T-helper 17 cell (primary cell): ENCODE measurements around the gene SCARB1. TPM values are rescaled to one million over a fixed set of nuclear protein-coding genes. Genes with fewer than 3 reads are reported as not detected.
A peak's percentile ranks its signal among the peaks of the same experiment; 100 is the strongest.

ENCODE experiments used
- ATAC-seq: fragments of 150-1000 bp; cut with Tn5 transposase; 2 replicates; pipeline ENCODE4 v1.10.0; 2021; ENCODE audit warnings: mild to moderate bottlenecking, moderate library complexity
- DNase-seq, 3 donors: peaks; one replicate each; pipeline versions ENCODE4 v3.0.0 to v3.0.0-alpha.2; 2020 to 2021
- H3K9me3 ChIP-seq: one replicate; pipeline ENCODE4 v1.7.0; 2013; ENCODE audit warnings: low read length, mild to moderate bottlenecking; ENCODE audit not compliant: control insufficient read depth, poor library complexity, severe bottlenecking
- H3K27ac Mint-ChIP-seq: one replicate; pipeline ENCODE4 v1.8.0; 2022; ENCODE audit warnings: mild to moderate bottlenecking, moderate library complexity, mixed read lengths
- H3K27me3 Mint-ChIP-seq: one replicate; pipeline ENCODE4 v1.8.0; 2022; ENCODE audit warnings: mixed read lengths
- H3K36me3 Mint-ChIP-seq: one replicate; pipeline ENCODE4 v1.8.0; 2022; ENCODE audit warnings: low read depth, mixed read lengths
- H3K4me1 Mint-ChIP-seq: one replicate; pipeline ENCODE4 v1.8.0; 2022; ENCODE audit warnings: mild to moderate bottlenecking, mixed read lengths
- H3K4me3 Mint-ChIP-seq: one replicate; pipeline ENCODE4 v1.8.0; 2022; ENCODE audit warnings: mild to moderate bottlenecking, moderate library complexity, mixed read lengths
- total RNA-seq, 4 donors: library from RNA in 2 of 4; stranded (reverse) in 2 of 4; gene quantifications; one replicate each; pipeline ENCODE4 v1.2.3 and lab custom pipeline; 2022 to 2026

SCARB1 gene
- total RNA-seq, 2 donors from 2014 or later: 1.3 to 1.7 TPM

DNA sequence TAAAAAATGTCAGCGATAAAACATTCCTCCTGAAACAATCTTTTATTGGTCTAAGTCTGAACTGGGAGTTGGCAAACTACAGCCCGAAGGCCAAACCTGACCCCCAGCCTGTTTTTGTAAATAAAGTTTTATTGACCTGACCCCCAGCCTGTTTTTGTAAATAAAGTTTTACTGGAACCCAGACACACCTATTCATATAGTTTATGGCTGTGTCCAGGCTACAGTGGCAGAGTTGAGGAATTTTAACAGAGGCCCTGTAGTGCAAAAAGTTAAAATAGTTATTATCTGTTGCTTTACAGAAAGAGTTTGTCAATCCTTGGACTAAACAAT, 12.1 kb upstream of the SCARB1 start:
- peaks cover 3% of the 10 kb centered on the region for H3K36me3 Mint-ChIP-seq

DNA sequence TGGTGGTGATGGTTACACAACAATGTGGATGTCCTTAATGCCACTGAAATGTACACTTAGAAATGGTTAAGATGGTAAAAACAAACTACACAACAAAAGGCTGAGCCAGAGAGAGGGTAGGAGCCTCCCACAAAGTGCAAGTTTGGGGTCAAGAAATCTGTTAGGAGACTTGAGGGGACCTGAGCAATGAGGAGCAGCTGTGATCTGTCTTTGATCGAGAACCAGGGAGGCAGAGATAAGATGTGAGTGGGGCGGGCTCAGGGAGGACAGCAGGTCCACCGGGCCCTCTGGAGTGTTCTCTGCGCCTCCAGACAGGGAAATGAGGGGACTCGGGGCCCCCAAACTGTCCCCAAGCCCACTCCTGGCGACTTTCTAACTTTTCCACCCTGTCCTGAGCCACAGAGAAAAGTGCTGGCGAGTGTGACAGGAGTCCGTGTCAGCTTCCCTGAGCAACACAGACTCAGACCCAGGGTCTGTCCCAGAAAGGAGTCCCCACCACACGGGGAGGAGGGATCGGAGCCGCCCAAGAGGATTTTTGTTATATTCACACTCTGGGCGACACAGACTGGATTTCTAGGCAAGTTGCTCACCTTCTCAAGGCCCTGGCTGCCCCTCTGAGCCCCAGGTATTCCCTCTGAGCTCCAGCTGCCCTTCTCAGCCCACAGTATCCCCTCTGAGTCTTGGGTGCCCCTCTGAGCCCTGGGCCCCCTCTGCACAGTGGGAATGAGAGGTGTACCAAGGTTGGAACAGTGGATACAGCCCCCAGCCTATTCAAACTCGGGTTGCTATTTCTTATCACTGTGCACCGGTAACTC, 11.5 kb upstream of the SCARB1 start:
- DNase-seq (no peak), ATAC-seq (no peak)
- Mint-ChIP-seq H3K27ac (no peak overlapping the region), H3K36me3 (peaks cover 3% of the 10 kb centered on the region), H3K4me1 (peaks cover 8% of the 10 kb centered on the region), H3K4me3 (no peak overlapping the region), H3K27me3 (peaks cover 9% of the 10 kb centered on the region)
- no peaks in the 10 kb centered on the region for H3K9me3 ChIP-seq

More for the DNA sequence above, 12.1 kb upstream of the SCARB1 start:
- Mint-ChIP-seq H3K27me3 (peaks cover 9% of the 10 kb centered on the region), H3K27ac (no peak overlapping the region), H3K4me3 (no peak overlapping the region), H3K4me1 (peaks cover 8% of the 10 kb centered on the region)
- no peak for ATAC-seq
- no peak for DNase-seq
- H3K9me3 ChIP-seq: no peaks in the 10 kb centered on the region

DNA sequence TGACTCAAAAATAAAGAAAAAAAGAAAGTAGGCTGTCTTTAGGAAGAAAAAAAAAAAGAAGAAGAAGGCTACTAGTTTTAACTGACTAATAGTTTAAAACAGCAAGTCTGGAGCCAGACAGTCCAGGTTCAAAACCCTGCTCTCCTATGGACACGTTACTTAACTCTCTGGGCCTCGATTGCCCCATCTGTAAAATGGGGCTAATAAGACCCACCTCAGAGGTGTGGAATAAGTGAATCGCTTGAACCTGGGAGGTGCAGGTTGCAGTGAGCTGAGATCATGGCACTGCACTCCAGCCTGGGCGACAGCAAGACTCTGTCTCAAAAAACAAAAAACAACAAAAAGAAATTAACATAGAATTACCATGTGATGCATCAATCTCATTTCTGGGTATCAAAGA, 10.5 kb upstream of the SCARB1 start:
- no peak overlapping the region for H3K4me3 Mint-ChIP-seq
- DNase-seq (no peak), ATAC-seq (no peak)
- H3K27ac Mint-ChIP-seq: no peak overlapping the region
- peaks cover 12% of the 10 kb centered on the region for H3K27me3 Mint-ChIP-seq
- H3K9me3 ChIP-seq: no peaks in the 10 kb centered on the region
- H3K4me1 Mint-ChIP-seq: peaks cover 11% of the 10 kb centered on the region
- peaks cover 3% of the 10 kb centered on the region for H3K36me3 Mint-ChIP-seq

DNA sequence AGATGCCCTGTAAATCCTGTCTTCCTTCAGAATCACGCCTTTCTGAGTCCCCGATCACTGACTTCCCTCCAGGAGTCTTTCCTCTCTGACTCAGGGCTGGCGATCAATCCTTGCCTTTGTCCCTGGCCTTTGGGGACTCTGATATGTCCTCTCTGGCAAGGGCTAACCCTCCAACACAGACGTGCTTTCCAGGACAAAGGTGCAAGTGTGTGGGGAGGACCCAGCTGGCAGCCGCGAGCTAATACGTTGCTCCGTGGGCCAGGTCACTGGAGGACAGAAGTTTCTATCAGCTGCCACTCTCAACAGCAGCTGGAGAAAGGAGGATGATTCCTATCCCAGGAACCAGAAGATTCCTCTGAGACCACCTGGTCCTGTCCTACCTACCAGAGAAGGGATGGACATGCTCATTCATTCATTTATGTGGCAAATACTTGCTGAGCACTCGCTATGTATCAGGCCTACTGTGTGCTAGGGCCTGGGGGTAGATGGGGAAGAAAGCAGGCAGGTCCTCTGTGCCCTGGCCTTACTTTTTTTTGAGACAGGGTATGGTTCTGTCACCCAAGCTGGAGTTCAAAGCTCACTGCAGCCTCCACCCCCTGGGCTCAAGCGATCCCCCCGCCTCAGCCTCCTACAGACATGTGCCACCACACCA, 8.5 kb upstream of the SCARB1 start:
- Mint-ChIP-seq H3K27ac (no peak overlapping the region), H3K27me3 (peaks cover 21% of the 10 kb centered on the region), H3K4me3 (no peak overlapping the region), H3K4me1 (peaks cover 12% of the 10 kb centered on the region), H3K36me3 (peaks cover 3% of the 10 kb centered on the region)
- H3K9me3 ChIP-seq: no peaks in the 10 kb centered on the region
- ATAC-seq (no peak), DNase-seq (no peak)

DNA sequence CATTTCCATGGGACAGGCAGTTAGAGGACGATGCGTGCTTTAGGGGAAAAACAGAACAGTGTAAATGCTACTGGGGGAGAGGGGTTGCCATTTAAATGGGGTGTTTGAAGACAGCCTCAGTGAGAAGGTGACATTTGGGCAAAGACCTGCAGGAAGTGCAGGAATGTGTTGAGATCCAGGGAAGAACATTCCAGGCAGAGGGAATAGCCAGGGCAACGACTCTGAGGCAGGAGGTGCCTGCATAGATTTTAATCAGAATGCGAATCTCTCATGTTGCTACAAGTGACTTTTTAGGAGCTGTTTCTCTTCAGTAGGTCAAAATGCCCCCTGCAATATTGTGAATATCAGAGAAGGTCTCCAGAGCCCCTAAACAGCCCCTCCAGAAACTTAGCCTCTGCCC, 7.6 kb upstream of the SCARB1 start:
- H3K4me1 Mint-ChIP-seq: peaks cover 11% of the 10 kb centered on the region
- H3K27me3 Mint-ChIP-seq: peaks cover 21% of the 10 kb centered on the region
- peaks cover 3% of the 10 kb centered on the region for H3K36me3 Mint-ChIP-seq
- no peak overlapping the region for H3K27ac Mint-ChIP-seq
- H3K4me3 Mint-ChIP-seq: no peak overlapping the region
- no peak for DNase-seq
- no peak for ATAC-seq
- no peaks in the 10 kb centered on the region for H3K9me3 ChIP-seq

DNA sequence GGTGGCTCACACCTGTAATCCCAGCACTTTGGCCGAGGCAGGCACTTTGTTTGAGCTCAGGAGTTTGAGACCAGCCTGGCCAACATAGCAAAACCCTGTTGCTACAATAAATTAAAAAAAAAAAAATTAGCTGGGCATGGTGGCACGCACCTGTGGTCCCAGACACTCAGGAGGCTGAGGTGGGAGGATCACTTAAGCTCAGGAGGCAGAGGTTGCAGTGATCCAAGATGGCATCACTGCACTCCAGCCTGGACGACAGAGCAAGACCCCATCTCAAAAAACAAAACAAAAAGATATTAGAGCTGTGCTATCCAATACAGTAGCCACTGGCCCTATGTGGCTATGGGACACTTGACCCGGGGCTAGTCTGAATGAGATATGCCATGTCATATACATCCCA, 6.9 kb upstream of the SCARB1 start:
- H3K9me3 ChIP-seq: no peaks in the 10 kb centered on the region
- DNase-seq (no peak), ATAC-seq (no peak)
- no peak overlapping the region for H3K27ac Mint-ChIP-seq
- H3K4me3 Mint-ChIP-seq: no peak overlapping the region
- H3K36me3 Mint-ChIP-seq: no peaks in the 10 kb centered on the region
- peaks cover 21% of the 10 kb centered on the region for H3K27me3 Mint-ChIP-seq
- H3K4me1 Mint-ChIP-seq: peaks cover 11% of the 10 kb centered on the region

DNA sequence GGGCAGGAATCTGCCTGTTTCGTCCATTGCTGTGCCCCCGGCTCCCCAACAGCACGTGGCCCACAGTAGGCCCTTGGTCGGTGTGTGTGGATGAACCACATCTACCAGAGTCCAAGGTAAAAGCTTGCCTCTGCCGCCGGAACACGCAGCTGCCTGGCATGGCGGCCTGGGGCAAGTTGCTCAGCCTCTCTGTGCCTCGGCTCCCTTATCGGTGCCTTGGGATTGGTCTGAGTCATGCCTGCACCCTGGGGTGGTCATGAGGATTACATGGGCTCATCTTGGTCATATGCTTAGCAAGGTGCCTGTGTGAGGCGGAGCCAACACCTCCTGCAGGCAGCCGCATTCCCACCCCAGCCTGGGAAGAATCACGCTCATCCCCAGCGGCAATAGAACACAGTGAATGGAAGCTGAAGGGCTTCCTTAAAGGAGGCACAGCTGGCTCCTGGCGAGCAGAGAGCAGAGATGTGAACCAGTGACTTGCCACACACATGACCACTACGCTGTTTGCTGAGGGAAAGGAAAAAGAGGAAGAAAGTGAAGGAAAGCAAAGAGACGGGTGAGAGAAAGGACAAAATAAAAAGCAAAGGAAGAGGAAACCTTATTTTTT, 5.5 kb upstream of the SCARB1 start:
- H3K9me3 ChIP-seq: no peaks in the 10 kb centered on the region
- DNase-seq (no peak), ATAC-seq (no peak)
- Mint-ChIP-seq H3K36me3 (no peaks in the 10 kb centered on the region), H3K27ac (no peak overlapping the region), H3K27me3 (peaks cover 12% of the 10 kb centered on the region), H3K4me1 (peaks cover 6% of the 10 kb centered on the region), H3K4me3 (peak overlapping the region; percentile 79)

DNA sequence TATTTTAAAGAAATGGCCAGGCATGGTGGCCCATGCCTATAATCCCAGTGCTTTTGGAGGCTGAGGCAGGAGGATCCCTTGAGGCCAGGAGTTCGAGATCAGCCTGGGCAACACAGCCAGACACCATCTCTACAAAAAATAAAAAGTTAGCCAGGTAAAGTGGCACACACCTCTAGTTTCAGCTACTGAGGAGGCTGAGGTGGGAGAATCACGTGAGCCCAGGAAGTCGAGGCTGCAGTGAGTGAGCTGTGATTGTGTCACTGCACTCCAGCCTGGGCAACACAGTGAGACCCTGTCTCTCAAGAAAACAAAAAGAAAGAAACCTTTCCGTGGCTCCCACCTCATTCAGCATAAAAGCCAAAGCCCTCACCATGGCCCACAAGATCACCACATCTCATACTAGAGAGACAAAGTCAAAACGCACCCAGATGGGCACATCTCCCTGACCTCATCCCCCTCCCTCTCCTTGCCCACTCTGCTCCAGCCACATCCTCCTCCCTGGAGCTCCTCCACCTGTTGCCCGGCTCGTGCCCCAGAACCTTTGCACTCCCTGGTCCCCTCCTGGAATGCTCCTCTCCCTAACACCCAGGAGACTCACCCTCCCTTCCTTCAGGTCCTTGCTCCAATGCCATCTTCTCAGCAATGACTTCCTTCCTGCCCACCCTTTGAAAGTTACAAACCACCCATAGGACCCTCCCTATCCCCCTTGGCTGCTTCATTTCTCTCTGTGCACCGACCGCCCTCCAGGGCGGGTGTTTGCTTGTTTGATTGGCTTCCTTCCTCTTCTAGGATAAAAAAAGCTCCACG, 4.8 kb upstream of the SCARB1 start:
- Mint-ChIP-seq H3K4me3 (peak overlapping the region; percentile 19), H3K27ac (no peak overlapping the region), H3K4me1 (peaks cover 9% of the 10 kb centered on the region), H3K36me3 (no peaks in the 10 kb centered on the region), H3K27me3 (peaks cover 12% of the 10 kb centered on the region)
- ATAC-seq (no peak), DNase-seq (no peak)
- H3K9me3 ChIP-seq: no peaks in the 10 kb centered on the region

DNA sequence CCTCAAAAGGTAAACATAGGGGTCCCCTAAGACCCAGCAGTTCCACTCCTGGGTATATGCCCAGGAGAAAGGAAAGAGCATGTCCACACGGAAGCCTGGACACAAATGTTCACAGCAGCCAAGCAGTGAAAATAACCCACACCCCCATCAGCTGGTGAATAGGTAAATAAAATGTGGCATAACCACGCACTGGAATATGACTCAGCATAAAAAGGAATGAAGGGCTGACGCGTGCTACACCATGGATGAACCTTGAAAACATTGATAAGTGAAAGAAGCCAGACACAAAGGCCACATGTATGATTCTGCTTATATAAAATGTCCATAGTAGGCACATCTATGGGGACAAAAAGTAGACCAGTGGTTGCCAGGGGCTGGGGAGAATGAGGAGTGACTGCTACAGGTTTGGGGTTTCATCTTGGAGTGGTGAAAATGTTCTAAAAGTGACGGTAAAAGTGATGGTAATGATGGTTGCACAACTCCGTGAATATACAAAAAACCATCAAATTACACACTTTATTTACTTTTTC, 3.8 kb upstream of the SCARB1 start:
- H3K27me3 Mint-ChIP-seq: peaks cover 12% of the 10 kb centered on the region
- no peaks in the 10 kb centered on the region for H3K36me3 Mint-ChIP-seq
- ATAC-seq (no peak), DNase-seq (no peak)
- H3K4me1 Mint-ChIP-seq: peaks cover 14% of the 10 kb centered on the region
- H3K9me3 ChIP-seq: no peaks in the 10 kb centered on the region
- no peak overlapping the region for H3K27ac Mint-ChIP-seq
- H3K4me3 Mint-ChIP-seq: no peak overlapping the region

DNA sequence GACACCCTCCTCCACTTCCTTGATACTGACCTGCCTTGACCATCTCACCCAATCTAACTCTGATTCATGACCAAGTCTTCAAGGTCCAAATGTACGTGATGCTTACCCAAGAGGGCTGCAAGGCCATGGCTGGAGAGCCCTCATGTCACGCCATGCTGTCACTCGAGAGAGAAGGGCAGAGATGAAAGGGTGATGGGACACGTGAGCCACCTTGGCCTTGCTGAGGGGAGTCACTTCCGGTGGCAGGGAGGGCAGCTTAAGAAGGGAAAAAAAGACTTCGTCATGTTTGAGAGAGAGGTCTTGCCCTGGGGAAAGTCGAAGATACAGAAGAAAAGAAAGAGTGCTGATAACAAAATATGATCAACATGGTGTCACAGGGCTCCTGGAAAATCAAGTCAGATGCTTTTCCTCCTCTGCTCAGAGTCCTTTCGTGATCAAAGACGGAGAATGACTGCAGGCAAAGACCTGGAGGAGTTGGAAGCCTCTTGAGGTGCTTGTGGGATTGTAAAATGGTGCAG, 3.3 kb upstream of the SCARB1 start:
- no peaks in the 10 kb centered on the region for H3K9me3 ChIP-seq
- H3K27ac Mint-ChIP-seq: no peak overlapping the region
- no peak for ATAC-seq
- H3K36me3 Mint-ChIP-seq: no peaks in the 10 kb centered on the region
- no peak overlapping the region for H3K4me3 Mint-ChIP-seq
- peaks cover 14% of the 10 kb centered on the region for H3K4me1 Mint-ChIP-seq
- DNase-seq: no peak
- peaks cover 12% of the 10 kb centered on the region for H3K27me3 Mint-ChIP-seq

DNA sequence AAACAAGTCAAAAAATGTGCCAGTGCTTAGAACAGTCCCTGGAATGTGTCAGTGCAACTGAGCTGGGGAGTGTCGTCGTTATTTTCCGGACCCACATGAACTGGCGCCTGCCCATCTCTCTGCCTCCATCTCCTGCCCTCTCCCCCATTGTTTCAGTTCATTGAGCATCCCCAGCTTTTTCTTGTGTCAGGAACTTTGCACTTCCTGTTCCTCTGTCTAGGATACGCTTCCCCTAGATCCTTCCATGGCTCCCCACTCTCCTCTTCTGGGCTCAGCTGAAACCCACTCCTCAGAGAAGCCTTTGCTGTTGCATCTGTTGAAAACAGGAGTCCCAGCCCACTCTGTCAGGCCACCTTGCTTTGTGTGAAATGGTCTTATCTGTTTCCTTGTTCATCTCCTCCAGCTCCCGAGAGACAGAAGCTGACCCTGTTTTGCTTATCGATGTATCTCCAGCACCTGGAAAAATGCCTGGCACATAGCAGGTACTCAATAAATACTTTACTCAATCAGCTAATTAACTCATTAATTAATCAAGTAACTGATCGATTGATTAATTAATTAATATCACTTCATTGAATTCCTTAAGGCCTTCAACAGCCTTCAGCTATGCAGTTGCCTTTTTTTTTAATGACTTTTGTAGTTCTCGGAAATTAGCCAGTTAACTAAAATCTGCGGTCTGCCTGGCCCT, 2.7 kb upstream of the SCARB1 start:
- ATAC-seq: no peak
- Mint-ChIP-seq H3K27me3 (peaks cover 12% of the 10 kb centered on the region), H3K4me3 (no peak overlapping the region), H3K4me1 (peaks cover 14% of the 10 kb centered on the region), H3K36me3 (no peaks in the 10 kb centered on the region), H3K27ac (peak overlapping the region; percentile 57)
- no peak for DNase-seq
- no peaks in the 10 kb centered on the region for H3K9me3 ChIP-seq

DNA sequence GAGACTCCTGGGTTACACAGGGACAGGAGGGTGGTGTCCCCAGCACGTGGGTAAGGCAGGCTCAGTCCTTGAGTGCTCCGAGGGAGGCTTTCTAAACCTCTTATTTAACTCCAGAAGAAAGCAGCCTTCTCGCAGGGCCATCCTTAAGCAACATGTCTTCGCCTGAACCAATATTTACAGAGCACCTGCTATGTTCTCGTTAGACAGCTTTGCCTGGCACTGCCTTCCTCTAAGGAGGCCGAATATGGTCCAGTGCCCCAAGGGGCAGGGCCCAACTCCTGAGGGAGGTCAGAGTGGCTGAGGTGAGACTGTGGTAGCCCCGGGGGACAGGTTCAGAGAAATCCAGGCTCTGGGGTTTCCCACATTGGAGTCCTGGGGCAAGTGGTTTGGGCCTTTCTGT, 2.1 kb upstream of the SCARB1 start:
- no peak overlapping the region for H3K27ac Mint-ChIP-seq
- H3K4me3 Mint-ChIP-seq: no peak overlapping the region
- no peak for DNase-seq
- peaks cover 12% of the 10 kb centered on the region for H3K27me3 Mint-ChIP-seq
- no peaks in the 10 kb centered on the region for H3K9me3 ChIP-seq
- no peak for ATAC-seq
- H3K4me1 Mint-ChIP-seq: peaks cover 14% of the 10 kb centered on the region
- H3K36me3 Mint-ChIP-seq: no peaks in the 10 kb centered on the region
